Stimulated activated CD4-positive, alpha-beta T cell treated with anti-CD3 and anti-CD28 coated beads, Interleukin-2, amount 100 ng/mL, for 4 hours (primary cell): ENCODE measurements around the gene NR6A1.

ENCODE experiments used
- DNase-seq: peaks from one replicate; pipeline ENCODE4 v3.0.0-alpha.2; 2020; ENCODE audit warnings: low read depth

NR6A1 gene

GRCh38 chr9:124771021-124771866 lies at the start of gene NR6A1:
TSS of gene NR6A1 (minus strand) at chr9:124771311.
- peak; percentile 94 for DNase-seq

GRCh38 chr9:124818431-124819281 lies 47.5 kb upstream of the NR6A1 start:
- no peak for DNase-seq

GRCh38 chr9:124815601-124816000 lies 44.5 kb upstream of the NR6A1 start:
- no peak for DNase-seq

GRCh38 chr9:124814164-124814535 lies 43.0 kb upstream of the NR6A1 start:
- no peak for DNase-seq

- DNase-seq, result no peak
Measured at GRCh38 chr9:124813501-124814163, 42.5 kb upstream of the NR6A1 start.

GRCh38 chr9:124813041-124813440 lies 41.9 kb upstream of the NR6A1 start:
- DNase-seq, result no peak

- no peak for DNase-seq
Measured at GRCh38 chr9:124812441-124812876, 41.3 kb upstream of the NR6A1 start.

GRCh38 chr9:124810663-124811355 lies 39.7 kb upstream of the NR6A1 start:
- DNase-seq, result no peak

- DNase-seq, result no peak
Measured at GRCh38 chr9:124809741-124810500, 38.8 kb upstream of the NR6A1 start.

- no peak for DNase-seq
Measured at GRCh38 chr9:124809211-124809610, 38.1 kb upstream of the NR6A1 start.

GRCh38 chr9:124808246-124808956 lies 37.3 kb upstream of the NR6A1 start:
- DNase-seq, result no peak

GRCh38 chr9:124805186-124805585 lies 34.1 kb upstream of the NR6A1 start:
- DNase-seq, result no peak

GRCh38 chr9:124803911-124804310 lies 32.8 kb upstream of the NR6A1 start:
- DNase-seq, result no peak

- DNase-seq, result no peak
Measured at GRCh38 chr9:124802426-124802825, 31.3 kb upstream of the NR6A1 start.

GRCh38 chr9:124801356-124801755 lies 30.2 kb upstream of the NR6A1 start:
- no peak for DNase-seq

- DNase-seq, result no peak
Measured at GRCh38 chr9:124800306-124801259, 29.5 kb upstream of the NR6A1 start.

GRCh38 chr9:124799274-124800006 lies 28.3 kb upstream of the NR6A1 start:
- no peak for DNase-seq

GRCh38 chr9:124797343-124798103 lies 26.4 kb upstream of the NR6A1 start:
- no peak for DNase-seq
